Tibial nerve (tissue), 4 donors: Measurements from ENCODE around the gene AMBRA1. TPM values are rescaled to one million over a fixed set of nuclear protein-coding genes. Genes with fewer than 3 reads are reported as not detected.

ENCODE experiments used
- DNase-seq, 2 donors: peaks; one replicate each; pipeline ENCODE4 v3.0.0-alpha.2; 2019; ENCODE audit warnings: low spot score in 2 of 2
- H3K27ac ChIP-seq, 4 donors: fragments of 200-600 bp; sonication (generic) in 3 of 4; one replicate each; pipeline ENCODE4 v1.5.1; 2017 to 2019; ENCODE audit warnings: mild to moderate bottlenecking in 1 of 4
- H3K27me3 ChIP-seq, 2 donors: fragments of 200-600 bp; sonication (generic) in 1 of 2; one replicate each; pipeline versions ENCODE4 v1.5.1 to v1.6.0; 2017 to 2019
- H3K36me3 ChIP-seq, 3 donors: fragments of 200-600 bp; sonication (generic); one replicate each; pipeline ENCODE4 v1.5.1; 2018 to 2019
- H3K4me1 ChIP-seq, 4 donors: fragments of 200-600 bp; sonication (generic) in 3 of 4; one replicate each; pipeline ENCODE4 v1.5.1; 2017 to 2019
- H3K4me3 ChIP-seq, 4 donors: fragments of 200-600 bp; sonication (generic) in 3 of 4; one replicate each; pipeline ENCODE4 v1.5.1; 2017 to 2019; ENCODE audit warnings: mild to moderate bottlenecking in 1 of 4, moderate library complexity in 1 of 4
- H3K9me3 ChIP-seq, 4 donors: fragments of 200-600 bp; sonication (generic) in 3 of 4; one replicate each; pipeline ENCODE4 v1.5.1; 2017 to 2019
- CTCF ChIP-seq, 5 experiments: fragments of 200-600 bp in 3 of 5; fragments of 450-650 bp in 2 of 5; sonication (generic) in 3 of 5; IDR thresholded peaks; one replicate each; pipeline ENCODE4 v1.5.1; 2016 to 2019; ENCODE audit warnings: antibody characterized with exemption in 5 of 5, mild to moderate bottlenecking in 3 of 5, moderate library complexity in 2 of 5
- EP300 ChIP-seq, 2 donors: sonication (generic); formaldehyde crosslinking; IDR thresholded peaks; one replicate each; pipeline ENCODE4 v1.6.1; 2017; ENCODE audit warnings: antibody characterized with exemption in 2 of 2, mild to moderate bottlenecking in 1 of 2
- POLR2A ChIP-seq, 2 donors: fragments of 450-650 bp; IDR thresholded peaks; one replicate each; pipeline ENCODE4 v1.6.1; 2017; ENCODE audit warnings: antibody characterized with exemption in 2 of 2, mild to moderate bottlenecking in 2 of 2, moderate library complexity in 2 of 2
- WGBS, 2 donors: methylation state at CpG; one replicate each; pipeline ENCODE4 v1.1.5; 2018; 5-methylcytosine and 5-hydroxymethylcytosine counted together
- total RNA-seq, 4 donors: library from RNA; depleted of rRNA; stranded (reverse); fragments of >200 nt; gene quantifications; one replicate each; pipeline ENCODE4 v1.1.0, GENCODE V29; 2016

AMBRA1 gene
- total RNA-seq, 4 donors from 2014 or later, result 31.0 to 43.7 (median 35.8) TPM

GRCh38 chr11:46599340-46600193 lies 5.7 kb upstream of the AMBRA1 start:
- TF ChIP-seq CTCF (IDR thresholded peaks at IDR 0.05) (no peak), POLR2A (IDR thresholded peaks at IDR 0.05) (no peak), EP300 (IDR thresholded peaks at IDR 0.05) (no peak)
- peak overlapping the region in 3 of 4 donors; percentile 67 to 89 (median 87) for H3K27ac ChIP-seq
- WGBS, 2 donors, result 48 to 49% methylated on average over 8 of the region's 8 CpGs
- H3K36me3 ChIP-seq, result peaks cover 0 to 10% (median 0%) of the 10 kb centered on the region in 3 donors
- DNase-seq, result peak in 1 of 2 donors; percentile 25
- H3K4me3 ChIP-seq, result no peak overlapping the region
- H3K4me1 ChIP-seq, result peaks cover 0 to 25% (median 10%) of the 10 kb centered on the region in 4 donors
- H3K9me3 ChIP-seq, result no peaks in the 10 kb centered on the region
- no peaks in the 10 kb centered on the region for H3K27me3 ChIP-seq

GRCh38 chr11:46597609-46598219 lies 3.9 kb upstream of the AMBRA1 start:
- TF ChIP-seq POLR2A (IDR thresholded peaks at IDR 0.05) (no peak), CTCF (IDR thresholded peaks at IDR 0.05) (no peak), EP300 (IDR thresholded peaks at IDR 0.05) (no peak)
- Histone ChIP-seq H3K4me1 (peaks cover 0 to 36% (median 14%) of the 10 kb centered on the region in 4 donors), H3K36me3 (peaks cover 0 to 4% (median 0%) of the 10 kb centered on the region in 3 donors), H3K4me3 (no peak overlapping the region), H3K9me3 (no peaks in the 10 kb centered on the region), H3K27me3 (no peaks in the 10 kb centered on the region), H3K27ac (no peak overlapping the region)
- no peak for DNase-seq
- WGBS, 2 donors, result 83 to 85% methylated on average over 6 of the region's 6 CpGs

- no peak for TF ChIP-seq POLR2A (IDR thresholded peaks at IDR 0.05)
- TF ChIP-seq EP300 (IDR thresholded peaks at IDR 0.05), result no peak
- no peak for TF ChIP-seq CTCF (IDR thresholded peaks at IDR 0.05)
- no peak for DNase-seq
- WGBS, 2 donors, result 96 to 100% methylated on average over 1 of the region's 1 CpG
- Histone ChIP-seq H3K27me3 (no peaks in the 10 kb centered on the region), H3K36me3 (no peaks in the 10 kb centered on the region), H3K27ac (no peak overlapping the region), H3K4me3 (no peak overlapping the region), H3K9me3 (no peaks in the 10 kb centered on the region), H3K4me1 (peaks cover 0 to 42% (median 19%) of the 10 kb centered on the region in 4 donors)
Observed at GRCh38 chr11:46597155-46597554, 3.3 kb upstream of the AMBRA1 start.

GRCh38 chr11:46594785-46595184 lies 962 bp upstream of the AMBRA1 start:
- 88 to 93% methylated on average over 10 of the region's 10 CpGs for WGBS, 2 donors
- TF ChIP-seq CTCF (IDR thresholded peaks at IDR 0.05) (no peak), EP300 (IDR thresholded peaks at IDR 0.05) (no peak), POLR2A (IDR thresholded peaks at IDR 0.05) (no peak)
- no peaks in the 10 kb centered on the region for H3K9me3 ChIP-seq
- peaks cover 0 to 49% (median 25%) of the 10 kb centered on the region in 4 donors for H3K4me1 ChIP-seq
- H3K36me3 ChIP-seq, result no peaks in the 10 kb centered on the region
- H3K27ac ChIP-seq, result peak overlapping the region in 2 of 4 donors; percentile 84 to 88
- H3K27me3 ChIP-seq, result no peaks in the 10 kb centered on the region
- H3K4me3 ChIP-seq, result no peak overlapping the region
- DNase-seq, result no peak

- no peak for TF ChIP-seq EP300 (IDR thresholded peaks at IDR 0.05)
- Histone ChIP-seq H3K9me3 (no peaks in the 10 kb centered on the region), H3K4me1 (peaks cover 0 to 49% (median 25%) of the 10 kb centered on the region in 4 donors), H3K4me3 (peak overlapping the region; percentile 80 to 97 (median 91)), H3K27me3 (no peaks in the 10 kb centered on the region), H3K27ac (peak overlapping the region; percentile 69 to 88 (median 86)), H3K36me3 (no peaks in the 10 kb centered on the region)
- DNase-seq, result no peak
- WGBS, 2 donors, result 24 to 26% methylated on average over 3 of the region's 3 CpGs
Observed at GRCh38 chr11:46594374-46594700, 514 bp upstream of the AMBRA1 start.
